HG02973 (cell line): ENCODE results near the gene PDLIM7.

Experiments
- ATAC-seq: cut with Tn5 transposase; IDR thresholded peaks from one replicate; pipeline ENCODE4 v1.9.1; 2021; ENCODE audit warnings: moderate library complexity; ENCODE audit not compliant: unreplicated experiment

PDLIM7 gene

GRCh38 chr5:177458912-177459350 lies 38.5 kb downstream of the PDLIM7 start:
- ATAC-seq: no peak

GRCh38 chr5:177457852-177458681 lies 39.3 kb downstream of the PDLIM7 start:
- no peak for ATAC-seq

- ATAC-seq: peak; percentile 31
These were observed 40.2 kb downstream of the PDLIM7 start for GRCh38 chr5:177456976-177457851.

GRCh38 chr5:177456591-177456964 lies 40.8 kb downstream of the PDLIM7 start:
- ATAC-seq: no peak

- peak; percentile 11 for ATAC-seq
These were observed 41.5 kb downstream of the PDLIM7 start for GRCh38 chr5:177455661-177456590.

GRCh38 chr5:177455036-177455660 lies 42.3 kb downstream of the PDLIM7 start:
- peak; percentile 39 for ATAC-seq

GRCh38 chr5:177454397-177455035 lies 42.9 kb downstream of the PDLIM7 start:
- peak; percentile 46 for ATAC-seq

GRCh38 chr5:177453852-177454396 lies 43.5 kb downstream of the PDLIM7 start:
- ATAC-seq: peak; percentile 2

GRCh38 chr5:177452688-177453638 lies 44.4 kb downstream of the PDLIM7 start:
- ATAC-seq: no peak

GRCh38 chr5:177450667-177451424 lies 46.6 kb downstream of the PDLIM7 start:
- no peak for ATAC-seq

- no peak for ATAC-seq
These were observed 48.0 kb downstream of the PDLIM7 start for GRCh38 chr5:177449140-177450061.

GRCh38 chr5:177448244-177448950 lies 49.0 kb downstream of the PDLIM7 start:
- no peak for ATAC-seq

- no peak for ATAC-seq
These were observed 49.7 kb downstream of the PDLIM7 start for GRCh38 chr5:177447611-177448243.

- no peak for ATAC-seq
These were observed 50.3 kb downstream of the PDLIM7 start for GRCh38 chr5:177447066-177447610.
